Prostate gland (tissue), 2 donors: Measurements from ENCODE around the gene MAGI3. TPM values are rescaled to one million over a fixed set of nuclear protein-coding genes. Genes with fewer than 3 reads are reported as not detected.

ENCODE experiments used
- DNase-seq: peaks from one replicate; pipeline ENCODE4 v3.0.0-alpha.2; 2019; ENCODE audit warnings: low spot score
- H3K27ac ChIP-seq, 2 donors: fragments of 200-600 bp; sonication (generic); 2 replicates each; pipeline ENCODE4 v1.5.1; 2017 to 2019
- H3K27me3 ChIP-seq: fragments of 200-600 bp; sonication (generic); replicated peaks from 2 replicates; pipeline ENCODE4 v1.5.1; 2019; ENCODE audit not compliant: insufficient read depth
- H3K36me3 ChIP-seq, 2 donors: fragments of 200-600 bp; sonication (generic); 1 replicate in 1 of 2; 2 replicates in 1 of 2; pipeline versions ENCODE4 v1.5.1 to v1.8.1; 2017 to 2019
- H3K4me1 ChIP-seq: fragments of 200-600 bp; sonication (generic); replicated peaks from 2 replicates; pipeline ENCODE4 v1.5.1; 2019
- H3K4me3 ChIP-seq, 2 donors: fragments of 200-600 bp; sonication (generic); 2 replicates each; pipeline ENCODE4 v1.5.1; 2017 to 2019
- H3K9me3 ChIP-seq: fragments of 200-600 bp; sonication (generic); 2 replicates; pipeline ENCODE4 v1.5.1; 2017
- POLR2A ChIP-seq: fragments of 450-650 bp; IDR thresholded peaks from one replicate; pipeline ENCODE4 v1.6.1; 2016; ENCODE audit warnings: antibody characterized with exemption, mild to moderate bottlenecking
- POLR2AphosphoS5 ChIP-seq: sonication (generic); formaldehyde crosslinking; IDR thresholded peaks from one replicate; pipeline ENCODE4 v1.6.1; 2017; ENCODE audit warnings: antibody characterized with exemption
- WGBS: methylation state at CpG from one replicate; pipeline ENCODE4 v1.1.5; 2018; 5-methylcytosine and 5-hydroxymethylcytosine counted together
- intact Hi-C: fragments of 100-400 bp; cut with DNase I; formaldehyde crosslinking; loops from one replicate; pipeline ENCODE4 v1.14.2; 2022
- small RNA-seq, 2 donors: library from RNA; depleted of rRNA; stranded (forward); fragments of <200 nt; gene quantifications; one replicate each; pipeline ENCODE3, GENCODE V24; 2016
- total RNA-seq, 2 donors: library from RNA; depleted of rRNA; stranded (reverse); fragments of >200 nt; gene quantifications; one replicate each; pipeline ENCODE4 v1.1.0, GENCODE V29; 2016
- TF ChIP-seq, protein P1 (sequence below), 4 experiments: fragments of 200-600 bp in 2 of 4; fragments of 450-650 bp in 2 of 4; sonication (generic) in 2 of 4; IDR thresholded peaks; 1 replicate in 3 of 4; 2 replicates in 1 of 4; pipeline ENCODE4 v1.5.1; 2016 to 2019; ENCODE audit warnings: antibody characterized with exemption in 4 of 4, mild to moderate bottlenecking in 2 of 4, moderate library complexity in 2 of 4

Gene MAGI3
- total RNA-seq, 2 donors from 2014 or later = 20.2 to 23.2 TPM

DNA sequence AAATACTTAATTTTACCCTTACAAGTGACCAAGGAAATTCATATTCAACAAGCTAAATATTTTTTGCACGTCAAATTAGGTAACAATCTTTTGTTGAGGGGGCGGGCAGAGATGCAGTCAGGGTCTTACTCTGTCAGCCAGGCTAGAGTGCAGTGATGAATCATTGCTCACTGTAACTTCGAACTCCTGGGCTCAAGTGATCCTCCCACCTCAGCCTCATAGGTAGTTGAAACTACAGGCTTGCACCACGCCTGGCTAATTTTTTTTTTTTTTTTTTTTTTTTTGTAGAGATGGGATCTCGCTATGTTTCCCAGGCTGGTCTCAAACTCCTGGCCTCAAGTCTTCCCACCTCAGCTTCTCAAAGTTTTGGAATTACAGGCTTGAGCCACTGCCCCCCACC is 342.5 kb downstream of the MAGI3 start:
- H3K4me3 ChIP-seq = no peak overlapping the region
- TF ChIP-seq POLR2A = no peak
- TF ChIP-seq POLR2AphosphoS5 = no peak
- TF ChIP-seq, protein P1, sequence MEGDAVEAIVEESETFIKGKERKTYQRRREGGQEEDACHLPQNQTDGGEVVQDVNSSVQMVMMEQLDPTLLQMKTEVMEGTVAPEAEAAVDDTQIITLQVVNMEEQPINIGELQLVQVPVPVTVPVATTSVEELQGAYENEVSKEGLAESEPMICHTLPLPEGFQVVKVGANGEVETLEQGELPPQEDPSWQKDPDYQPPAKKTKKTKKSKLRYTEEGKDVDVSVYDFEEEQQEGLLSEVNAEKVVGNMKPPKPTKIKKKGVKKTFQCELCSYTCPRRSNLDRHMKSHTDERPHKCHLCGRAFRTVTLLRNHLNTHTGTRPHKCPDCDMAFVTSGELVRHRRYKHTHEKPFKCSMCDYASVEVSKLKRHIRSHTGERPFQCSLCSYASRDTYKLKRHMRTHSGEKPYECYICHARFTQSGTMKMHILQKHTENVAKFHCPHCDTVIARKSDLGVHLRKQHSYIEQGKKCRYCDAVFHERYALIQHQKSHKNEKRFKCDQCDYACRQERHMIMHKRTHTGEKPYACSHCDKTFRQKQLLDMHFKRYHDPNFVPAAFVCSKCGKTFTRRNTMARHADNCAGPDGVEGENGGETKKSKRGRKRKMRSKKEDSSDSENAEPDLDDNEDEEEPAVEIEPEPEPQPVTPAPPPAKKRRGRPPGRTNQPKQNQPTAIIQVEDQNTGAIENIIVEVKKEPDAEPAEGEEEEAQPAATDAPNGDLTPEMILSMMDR (IDR thresholded peaks at IDR 0.05) = no peak
- WGBS = 95% methylated on average over 5 of the region's 5 CpGs
- no peak overlapping the region for H3K27ac ChIP-seq
- no peak for DNase-seq
- H3K4me1 ChIP-seq = no peaks in the 10 kb centered on the region
- H3K9me3 ChIP-seq = no peaks in the 10 kb centered on the region
- intact Hi-C loops = no loop called here
- H3K36me3 ChIP-seq = no peaks in the 10 kb centered on the region
- no peaks in the 10 kb centered on the region for H3K27me3 ChIP-seq

- no peaks in the 10 kb centered on the region for H3K27me3 ChIP-seq
- H3K4me1 ChIP-seq = no peaks in the 10 kb centered on the region
- no peaks in the 10 kb centered on the region for H3K36me3 ChIP-seq
- TF ChIP-seq POLR2A (no peak), POLR2AphosphoS5 (no peak)
- TF ChIP-seq, protein P1 (IDR thresholded peaks at IDR 0.05) = no peak
- H3K4me3 ChIP-seq = no peak overlapping the region
- whole genome bisulfite sequencing = 97% methylated on average over 2 of the region's 2 CpGs
- intact Hi-C loops = no loop called here
- no peaks in the 10 kb centered on the region for H3K9me3 ChIP-seq
- no peak for DNase-seq
- H3K27ac ChIP-seq = no peak overlapping the region
Measured at GRCh38 chr1:113734357-113735055, 344.2 kb downstream of the MAGI3 start.

Small RNA genes within 50 kb of the gene (small RNA-seq; reads per million reads assigned to genes)
- 0 reads per million in 2 donors for gene MTND5P20
